ENCODE data around the gene GAS1.

The GAS1 gene

DNA sequence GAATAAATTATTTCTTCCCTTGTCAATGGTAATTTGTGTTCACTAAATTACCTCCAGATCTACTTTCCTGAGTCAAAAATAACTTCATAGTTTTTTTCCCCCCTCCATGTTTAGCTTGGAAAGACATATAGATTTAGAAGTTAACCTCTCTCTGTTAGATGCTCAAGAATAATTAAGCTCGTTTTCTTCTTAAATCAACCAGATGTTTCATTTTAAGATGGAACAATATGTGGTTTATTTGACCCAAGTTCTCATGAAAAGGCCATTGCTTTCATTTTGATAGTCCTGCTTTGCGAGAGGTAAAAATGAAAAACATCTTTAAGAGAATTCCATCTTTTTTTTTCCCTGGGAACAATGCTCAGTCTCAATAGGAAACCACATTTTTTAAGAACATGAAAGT is 27.7 kb upstream of the GAS1 start:
- Histone ChIP-seq H3K27me3 (no peaks in the 10 kb centered on the region), H3K27ac (no peak overlapping the region), H3K4me3 (no peak overlapping the region), H3K36me3 (no peaks in the 10 kb centered on the region), H3K4me1 (no peaks in the 10 kb centered on the region), H3K9me3 (no peaks in the 10 kb centered on the region)
- DNase-seq, result no peak
- intact Hi-C loops (cut with DNase I; ENCODE audit: low total_unique reads), result no loop called here
- TF ChIP-seq, protein P1, sequence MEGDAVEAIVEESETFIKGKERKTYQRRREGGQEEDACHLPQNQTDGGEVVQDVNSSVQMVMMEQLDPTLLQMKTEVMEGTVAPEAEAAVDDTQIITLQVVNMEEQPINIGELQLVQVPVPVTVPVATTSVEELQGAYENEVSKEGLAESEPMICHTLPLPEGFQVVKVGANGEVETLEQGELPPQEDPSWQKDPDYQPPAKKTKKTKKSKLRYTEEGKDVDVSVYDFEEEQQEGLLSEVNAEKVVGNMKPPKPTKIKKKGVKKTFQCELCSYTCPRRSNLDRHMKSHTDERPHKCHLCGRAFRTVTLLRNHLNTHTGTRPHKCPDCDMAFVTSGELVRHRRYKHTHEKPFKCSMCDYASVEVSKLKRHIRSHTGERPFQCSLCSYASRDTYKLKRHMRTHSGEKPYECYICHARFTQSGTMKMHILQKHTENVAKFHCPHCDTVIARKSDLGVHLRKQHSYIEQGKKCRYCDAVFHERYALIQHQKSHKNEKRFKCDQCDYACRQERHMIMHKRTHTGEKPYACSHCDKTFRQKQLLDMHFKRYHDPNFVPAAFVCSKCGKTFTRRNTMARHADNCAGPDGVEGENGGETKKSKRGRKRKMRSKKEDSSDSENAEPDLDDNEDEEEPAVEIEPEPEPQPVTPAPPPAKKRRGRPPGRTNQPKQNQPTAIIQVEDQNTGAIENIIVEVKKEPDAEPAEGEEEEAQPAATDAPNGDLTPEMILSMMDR (IDR thresholded peaks at IDR 0.05), result no peak

DNA sequence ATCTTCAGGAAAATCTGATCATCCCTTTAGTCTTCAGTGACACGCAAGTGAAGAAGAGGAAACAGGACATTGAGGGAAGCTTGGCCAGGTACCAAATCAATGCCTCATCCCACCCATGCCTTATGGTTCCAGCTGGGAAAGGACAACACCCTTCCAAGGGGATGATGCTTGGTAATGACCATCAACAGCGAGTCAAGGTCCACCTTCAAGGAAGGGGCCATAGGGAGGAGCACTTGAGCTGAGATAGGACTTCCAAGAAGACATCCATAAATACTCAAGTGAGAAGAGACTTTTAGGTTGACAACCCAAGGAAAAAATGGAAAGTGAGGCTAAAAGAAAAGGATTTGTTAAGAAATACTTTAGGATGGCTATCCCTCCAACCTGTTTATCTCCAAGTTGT is 27.1 kb upstream of the GAS1 start:
- no peak overlapping the region for H3K27ac ChIP-seq
- DNase-seq, result no peak
- no peaks in the 10 kb centered on the region for H3K4me1 ChIP-seq
- TF ChIP-seq, protein P1 (IDR thresholded peaks at IDR 0.05), result no peak
- H3K9me3 ChIP-seq, result no peaks in the 10 kb centered on the region
- H3K36me3 ChIP-seq, result no peaks in the 10 kb centered on the region
- intact Hi-C loops (cut with DNase I; ENCODE audit: low total_unique reads), result loop anchor here (5.0 kb wide), 1 partner anchor 1432 kb away; no protein-coding TSS in a partner anchor
- H3K4me3 ChIP-seq, result no peak overlapping the region
- H3K27me3 ChIP-seq, result no peaks in the 10 kb centered on the region

DNA sequence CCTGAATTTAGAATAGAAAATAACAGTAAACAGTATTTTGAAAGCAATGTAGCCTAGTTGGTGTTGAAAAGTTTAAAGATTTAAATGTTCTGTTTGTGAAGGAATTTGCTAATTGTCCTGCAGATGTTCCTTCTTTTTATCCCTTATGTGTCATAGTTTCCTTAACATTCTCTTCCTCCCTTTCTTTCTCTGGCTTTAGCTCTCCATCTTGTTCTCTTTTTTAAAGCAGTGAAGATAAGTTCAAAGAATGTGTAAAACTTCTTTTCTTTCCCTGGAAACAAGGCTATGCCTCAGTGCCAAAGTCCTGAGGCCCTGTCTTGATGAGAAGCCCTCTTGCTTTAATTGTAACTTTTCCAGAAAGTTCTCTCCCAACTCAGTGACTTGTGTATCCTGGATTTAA is 24.4 kb upstream of the GAS1 start:
- peaks cover 0 to 4% (median 0%) of the 10 kb centered on the region in 4 donors for H3K4me1 ChIP-seq
- no peak for DNase-seq
- intact Hi-C loops (cut with DNase I; ENCODE audit: low total_unique reads), result loop anchor here (5.0 kb wide), 1 partner anchor 1429 kb away; no protein-coding TSS in a partner anchor
- H3K4me3 ChIP-seq, result no peak overlapping the region
- no peak overlapping the region for H3K27ac ChIP-seq
- TF ChIP-seq, protein P1 (IDR thresholded peaks at IDR 0.05), result no peak
- H3K36me3 ChIP-seq, result no peaks in the 10 kb centered on the region
- H3K9me3 ChIP-seq, result no peaks in the 10 kb centered on the region
- H3K27me3 ChIP-seq, result no peaks in the 10 kb centered on the region

- Histone ChIP-seq H3K4me1 (peaks cover 0 to 17% (median 0%) of the 10 kb centered on the region in 4 donors), H3K27me3 (no peaks in the 10 kb centered on the region), H3K27ac (no peak overlapping the region), H3K9me3 (no peaks in the 10 kb centered on the region), H3K4me3 (no peak overlapping the region), H3K36me3 (no peaks in the 10 kb centered on the region)
- TF ChIP-seq, protein P1 (IDR thresholded peaks at IDR 0.05), result no peak
- intact Hi-C loops (cut with DNase I; ENCODE audit: low total_unique reads), result loop anchor here (10.0 kb wide), 1 partner anchor 96 kb away; no protein-coding TSS in a partner anchor
- DNase-seq, result no peak
Measured at GRCh38 chr9:86968258-86968920, 21.1 kb upstream of the GAS1 start.

DNA sequence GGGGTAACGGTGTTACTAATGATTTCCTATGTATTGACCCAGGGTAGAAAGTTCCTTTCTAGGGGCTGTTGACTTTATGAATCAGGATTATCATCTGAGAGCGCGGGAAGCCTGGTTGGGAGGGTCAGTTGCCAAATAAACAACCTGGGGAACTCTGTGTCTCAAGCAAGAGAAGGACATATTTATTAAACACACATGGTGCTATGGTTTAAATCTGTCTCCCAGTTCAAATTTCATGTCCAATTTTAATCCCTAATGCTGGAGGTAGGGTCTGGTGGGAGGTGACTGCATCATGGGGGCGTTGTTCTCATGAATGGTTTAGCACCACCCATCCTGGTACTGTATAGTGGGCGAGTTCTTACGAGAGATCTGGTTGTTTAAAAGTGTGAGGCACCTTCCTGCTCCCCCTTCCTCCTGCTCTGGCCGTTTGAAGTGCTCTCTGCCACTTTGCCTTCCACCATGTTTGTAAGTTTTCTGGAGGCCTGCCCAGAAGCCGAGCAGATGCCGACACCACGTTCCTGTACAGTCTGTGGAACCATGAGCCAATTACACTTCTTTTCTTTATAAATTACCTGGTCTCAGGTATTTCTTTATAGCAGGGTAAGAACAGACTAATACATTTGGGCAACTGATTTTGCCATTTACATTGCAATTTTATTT is 19.7 kb upstream of the GAS1 start:
- Histone ChIP-seq H3K4me1 (peaks cover 0 to 17% (median 0%) of the 10 kb centered on the region in 4 donors), H3K27me3 (peaks cover 0 to 3% of the 10 kb centered on the region in 2 donors), H3K4me3 (no peak overlapping the region), H3K36me3 (no peaks in the 10 kb centered on the region), H3K9me3 (no peaks in the 10 kb centered on the region), H3K27ac (no peak overlapping the region)
- TF ChIP-seq, protein P1 (IDR thresholded peaks at IDR 0.05), result no peak
- no peak for DNase-seq
- intact Hi-C loops (cut with DNase I; ENCODE audit: low total_unique reads), result loop anchor here (10.0 kb wide), 1 partner anchor 98 kb away; no protein-coding TSS in a partner anchor
